NCI-H526 (cell line): ENCODE measurements around the gene ELP5.
"Not testable (repeated sequence)": the region's sequence is repeated elsewhere in the genome, so short reads cannot be mapped to it uniquely, and the experiment has no call there.

Source experiments
- DNase-seq, 2 experiments: peaks; one replicate each; lab custom pipeline; 2025; lab: John Stamatoyannopoulos, UW

ELP5 gene

GRCh38 chr17:7236808-7237207, 15.2 kb upstream of the ELP5 start:
- DNase-seq: no peak

DNA sequence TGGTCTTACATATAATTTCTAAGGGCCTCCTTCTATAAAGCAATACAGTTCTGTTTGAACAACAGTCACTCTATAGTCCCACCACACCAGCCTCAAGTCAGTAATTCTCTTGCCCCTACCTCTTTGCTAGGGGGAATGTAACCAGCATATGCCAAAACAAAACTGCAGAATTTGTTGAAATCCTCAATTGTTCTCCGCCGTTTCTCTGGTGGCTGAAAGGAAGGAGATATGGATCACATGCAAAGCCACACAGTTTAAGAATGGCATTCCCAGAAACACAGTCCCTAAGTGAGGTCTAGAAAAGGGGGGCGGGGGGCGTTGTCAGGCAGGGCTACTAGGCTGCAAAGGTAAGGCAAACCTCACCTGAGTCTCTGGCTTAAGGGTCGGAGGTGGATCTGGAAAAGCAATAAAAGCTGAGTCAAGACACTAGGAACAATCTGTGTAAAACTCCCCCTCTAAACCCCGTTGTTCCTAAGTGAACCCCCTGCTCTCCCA, 14.7 kb upstream of the ELP5 start:
- DNase-seq: no peak

DNA sequence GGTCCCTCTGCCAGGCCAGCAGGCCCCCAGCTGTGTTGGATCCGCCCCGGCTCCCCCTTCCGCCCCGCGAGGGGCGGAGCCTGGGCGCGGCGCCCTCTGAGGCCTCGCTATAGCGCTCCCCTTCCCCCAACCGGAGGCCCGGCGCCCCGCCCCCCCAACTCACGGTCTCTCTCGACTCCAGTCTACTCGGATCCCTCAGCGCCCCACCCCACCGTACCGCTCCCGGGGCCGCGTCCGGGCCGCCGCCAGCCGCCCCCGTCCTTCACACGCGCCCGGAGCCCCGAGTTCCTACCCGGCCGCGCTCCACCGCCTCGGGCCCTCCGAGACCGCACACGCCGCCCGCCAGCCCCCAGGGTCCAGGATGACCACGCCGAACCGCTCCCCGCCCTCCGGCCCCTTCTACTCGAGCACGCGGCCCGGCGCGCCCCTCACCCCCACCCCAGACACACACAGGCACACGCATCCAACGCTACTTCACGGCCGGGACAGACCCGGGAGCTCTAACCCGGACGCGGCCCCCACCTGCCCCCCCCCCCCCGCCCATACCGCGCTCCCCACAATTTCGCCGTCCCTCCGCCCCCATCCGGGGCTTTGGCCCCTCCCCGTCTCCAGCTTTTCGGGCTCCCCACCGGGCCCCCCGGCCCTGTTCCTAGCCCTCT, 14.1 kb upstream of the ELP5 start:
- DNase-seq: peak in 1 of 2 experiments; percentile 61

DNA sequence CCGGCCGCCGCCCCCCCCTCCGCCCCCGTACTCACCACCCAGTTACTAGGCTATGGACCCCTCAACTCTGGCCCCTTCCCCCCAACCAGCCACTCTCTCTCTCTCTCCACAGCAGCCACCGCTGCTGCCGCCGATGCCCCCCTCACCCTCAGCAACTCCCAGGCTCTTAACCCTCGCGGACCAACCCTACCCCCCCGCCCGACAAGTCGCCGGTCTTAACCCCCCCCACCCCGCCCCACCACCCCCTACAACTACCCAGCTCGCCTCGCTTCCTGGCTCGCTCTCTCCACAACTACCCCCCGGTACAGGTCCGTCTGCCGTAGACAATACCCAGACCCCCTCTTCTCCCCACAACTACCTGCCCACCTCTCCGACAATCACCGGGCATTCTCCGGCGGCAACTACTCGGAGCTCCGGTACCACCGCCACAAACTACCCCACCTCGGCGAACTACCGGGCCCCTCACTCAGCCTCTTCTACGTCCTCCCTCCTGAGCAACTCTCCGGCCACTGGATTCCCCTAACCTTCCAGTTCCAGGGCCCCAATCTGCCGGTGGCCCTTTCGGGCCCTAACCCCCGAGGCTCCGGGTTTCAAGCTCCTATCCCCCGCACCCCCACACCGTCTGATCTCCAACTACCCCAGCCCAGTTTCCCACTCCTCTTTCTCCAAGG, 13.5 kb upstream of the ELP5 start:
- peak in 1 of 2 experiments; percentile 41 for DNase-seq

- DNase-seq: peak; percentile 97 to 98
Observed at GRCh38 chr17:7239091-7240027, 12.7 kb upstream of the ELP5 start, which contains the start of gene PHF23. PHF23 (minus strand) TSS chr17:7239457; CDS start chr17:7239279, 178 bp downstream.

- no peak for DNase-seq
Observed at GRCh38 chr17:7240375-7240774, 11.6 kb upstream of the ELP5 start.

DNA sequence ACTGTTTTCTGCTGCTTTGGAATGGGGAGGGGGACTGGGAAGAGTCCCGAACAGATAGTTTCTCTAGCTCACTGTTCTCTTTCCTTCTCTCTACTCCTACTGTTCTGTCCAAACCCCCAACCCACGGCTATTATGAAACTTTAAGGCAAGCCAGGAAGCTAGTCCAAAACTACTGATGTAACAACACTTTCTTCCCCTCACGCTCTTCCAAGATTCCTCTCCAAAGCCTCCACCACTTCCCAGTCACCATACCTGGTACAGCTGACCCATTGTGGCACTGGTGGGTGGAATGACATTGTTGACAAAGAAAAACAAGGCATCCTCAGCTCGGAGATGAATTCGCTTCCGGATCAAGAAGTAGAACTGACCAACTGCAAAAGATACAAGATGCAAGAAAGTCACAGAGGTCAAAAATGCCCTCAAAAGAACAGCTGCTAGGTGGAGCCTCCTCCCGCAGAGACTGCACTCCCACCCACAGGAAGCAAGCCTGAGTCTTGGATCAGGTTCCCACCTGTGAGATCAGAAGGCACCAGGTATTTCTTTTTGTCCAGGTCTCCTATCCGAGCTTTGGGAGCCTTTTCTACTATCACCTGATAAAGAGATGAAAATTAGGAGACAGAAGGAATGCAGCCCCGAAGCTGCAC, 10.8 kb upstream of the ELP5 start:
- no peak for DNase-seq

GRCh38 chr17:7241783-7242716, 10.0 kb upstream of the ELP5 start, which contains the start of gene GABARAP:
GABARAP (minus strand) TSS chr17:7242449; CDS start chr17:7242330, 119 bp downstream.
- DNase-seq: peak; percentile 74 to 89

DNA sequence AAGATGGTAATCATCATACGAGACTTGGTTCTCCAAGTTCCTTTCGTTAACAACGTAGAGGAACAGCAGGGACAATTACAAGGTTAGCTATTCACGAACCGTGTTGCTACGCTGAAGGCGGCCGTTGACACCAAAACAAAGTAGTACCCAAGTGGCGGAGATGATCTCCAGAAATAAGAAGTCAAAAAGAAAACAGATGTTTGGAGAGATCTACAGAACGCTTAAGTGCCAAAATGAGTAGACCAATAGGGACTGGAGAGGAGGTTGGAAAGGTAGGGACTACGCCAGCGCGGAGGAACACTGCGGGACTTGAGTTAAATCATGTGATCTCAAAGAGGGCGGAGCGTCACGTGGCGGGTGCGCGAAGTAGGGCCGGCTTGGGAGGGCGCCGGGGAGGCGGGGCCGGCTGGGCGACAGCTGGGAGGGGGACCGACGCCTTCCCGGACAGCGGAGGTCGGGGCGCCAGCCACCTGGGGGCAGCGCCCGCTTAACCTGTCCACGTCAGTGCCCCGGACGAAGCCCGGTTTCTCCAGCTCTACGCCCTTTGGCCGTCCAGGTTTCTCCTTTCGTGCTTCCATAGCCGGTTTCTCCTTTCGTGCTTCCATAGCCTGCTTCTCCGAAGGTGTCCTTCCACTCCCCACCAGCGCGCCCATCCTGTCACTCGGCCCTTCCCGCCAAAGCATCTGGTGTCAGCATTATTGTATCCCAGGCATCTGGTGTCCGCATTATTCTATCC, 9.1 kb upstream of the ELP5 start:
- peak; percentile 79 to 93 for DNase-seq

GRCh38 chr17:7243453-7243729, 8.6 kb upstream of the ELP5 start:
- no peak for DNase-seq

GRCh38 chr17:7243838-7244237, 8.2 kb upstream of the ELP5 start:
- DNase-seq: not testable (repeated sequence)

- DNase-seq: no peak
Observed at GRCh38 chr17:7246779-7247178, 5.2 kb upstream of the ELP5 start.

GRCh38 chr17:7248796-7249195, 3.2 kb upstream of the ELP5 start:
- no peak for DNase-seq

DNA sequence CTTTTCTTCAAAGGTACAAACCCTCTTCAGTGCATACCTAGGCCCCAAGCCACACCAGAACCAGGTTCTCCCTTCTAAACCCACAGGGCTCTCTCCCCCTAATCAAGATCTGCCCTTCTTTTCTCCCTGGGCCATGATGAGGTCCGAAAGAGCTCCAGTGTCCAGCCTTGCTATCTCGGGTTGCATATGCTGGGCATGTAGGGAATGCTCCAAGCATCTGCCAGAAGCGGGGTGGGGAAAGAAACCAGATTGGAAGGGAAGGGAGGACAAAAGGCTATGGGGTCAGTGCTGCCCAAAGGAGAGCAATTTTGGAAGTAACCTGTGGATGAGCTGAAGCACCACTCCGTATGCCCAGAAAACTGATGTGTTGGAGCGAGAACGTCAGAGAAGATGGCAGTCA, 2.8 kb upstream of the ELP5 start:
- no peak for DNase-seq

- no peak for DNase-seq
Observed at GRCh38 chr17:7249830-7250229, 2.2 kb upstream of the ELP5 start.

GRCh38 chr17:7250695-7251627, 1.1 kb upstream of the ELP5 start:
- DNase-seq: no peak

- DNase-seq: peak; percentile 95
Observed at GRCh38 chr17:7251661-7252175, 297 bp upstream of the ELP5 start, which contains the start of gene CTDNEP1. CTDNEP1 (minus strand) TSS chr17:7251734; CDS start chr17:7251296, 438 bp downstream.

GRCh38 chr17:7253082-7253481, 1.1 kb downstream of the ELP5 start:
- DNase-seq: no peak

- DNase-seq: no peak
Observed at GRCh38 chr17:7254511-7254910, 2.5 kb downstream of the ELP5 start.
